WERI-Rb-1 (cell line): Measurements from ENCODE around the gene SNRNP25.
A peak's percentile ranks its signal among the peaks of the same experiment; 100 is the strongest.

Source experiments
- DNase-seq: peaks from one replicate; pipeline ENCODE4 v3.0.0-alpha.2; 2020
- H3K27ac ChIP-seq: fragments of 250-450 bp; sonication (Bioruptor Pico); 2 replicates; pipeline ENCODE4 v1.5.1; 2020; ENCODE audit warnings: mild to moderate bottlenecking, moderate library complexity
- H3K27me3 ChIP-seq: fragments of 250-450 bp; sonication (Bioruptor Pico); 2 replicates; pipeline ENCODE4 v1.5.1; 2021; ENCODE audit warnings: mild to moderate bottlenecking, low read depth, moderate library complexity; ENCODE audit not compliant: insufficient read depth, severe bottlenecking
- H3K36me3 ChIP-seq: fragments of 250-450 bp; sonication (Bioruptor Pico); 2 replicates; pipeline ENCODE4 v1.5.1; 2020; ENCODE audit warnings: mild to moderate bottlenecking, moderate library complexity
- H3K4me3 ChIP-seq: 2 replicates; pipeline ENCODE4 v1.5.1; 2011; ENCODE audit warnings: low read depth, mild to moderate bottlenecking, control low read depth, low read length
- H3K9me3 ChIP-seq: fragments of 250-450 bp; sonication (Bioruptor Pico); 2 replicates; pipeline ENCODE4 v1.5.1; 2021; ENCODE audit warnings: mild to moderate bottlenecking, moderate library complexity; ENCODE audit not compliant: severe bottlenecking
- CTCF ChIP-seq: IDR thresholded peaks from 2 replicates; pipeline ENCODE4 v1.5.1; 2011; ENCODE audit warnings: low read depth, mild to moderate bottlenecking, control low read depth, inconsistent platforms, low read length

Gene SNRNP25

GRCh38 chr16:85865-86264, 32.2 kb downstream of the SNRNP25 start:
- Histone ChIP-seq H3K9me3 (no peaks in the 10 kb centered on the region), H3K27ac (no peak overlapping the region), H3K27me3 (no peaks in the 10 kb centered on the region), H3K36me3 (peaks cover 41% of the 10 kb centered on the region), H3K4me3 (no peak overlapping the region)
- no peak for TF ChIP-seq CTCF
- no peak for DNase-seq

- no peaks in the 10 kb centered on the region for H3K27me3 ChIP-seq
- peaks cover 41% of the 10 kb centered on the region for H3K36me3 ChIP-seq
- no peak overlapping the region for H3K27ac ChIP-seq
- peak; percentile 57 for DNase-seq
- H3K4me3 ChIP-seq = no peak overlapping the region
- TF ChIP-seq CTCF = no peak
- no peaks in the 10 kb centered on the region for H3K9me3 ChIP-seq
Observed at GRCh38 chr16:86483-86952, 32.9 kb downstream of the SNRNP25 start.

GRCh38 chr16:88613-89012, 35.0 kb downstream of the SNRNP25 start:
- TF ChIP-seq CTCF = no peak
- H3K27me3 ChIP-seq = no peaks in the 10 kb centered on the region
- H3K9me3 ChIP-seq = no peaks in the 10 kb centered on the region
- H3K27ac ChIP-seq = no peak overlapping the region
- peaks cover 55% of the 10 kb centered on the region for H3K36me3 ChIP-seq
- no peak for DNase-seq
- H3K4me3 ChIP-seq = no peak overlapping the region

- Histone ChIP-seq H3K36me3 (peaks cover 55% of the 10 kb centered on the region), H3K4me3 (no peak overlapping the region), H3K27ac (no peak overlapping the region), H3K9me3 (no peaks in the 10 kb centered on the region), H3K27me3 (no peaks in the 10 kb centered on the region)
- no peak for DNase-seq
- TF ChIP-seq CTCF = no peak
Observed at GRCh38 chr16:89391-90302, 36.0 kb downstream of the SNRNP25 start.

- no peak overlapping the region for H3K27ac ChIP-seq
- H3K27me3 ChIP-seq = no peaks in the 10 kb centered on the region
- peaks cover 45% of the 10 kb centered on the region for H3K36me3 ChIP-seq
- no peak for TF ChIP-seq CTCF
- no peak overlapping the region for H3K4me3 ChIP-seq
- no peaks in the 10 kb centered on the region for H3K9me3 ChIP-seq
- no peak for DNase-seq
Observed at GRCh38 chr16:91484-91883, 37.9 kb downstream of the SNRNP25 start.
